ENCODE measurements around the gene TARBP1. TPM values are rescaled to one million over a fixed set of nuclear protein-coding genes. Genes with fewer than 3 reads are reported as not detected.
A peak's percentile ranks its signal among the peaks of the same experiment; 100 is the strongest.

TARBP1 gene
- total and polyA plus RNA-seq, 2 of the 13 experiments (the other 11 are each of a cell fraction or from before 2014, with no cell fraction given) = 37.7 to 67.0 TPM

DNA sequence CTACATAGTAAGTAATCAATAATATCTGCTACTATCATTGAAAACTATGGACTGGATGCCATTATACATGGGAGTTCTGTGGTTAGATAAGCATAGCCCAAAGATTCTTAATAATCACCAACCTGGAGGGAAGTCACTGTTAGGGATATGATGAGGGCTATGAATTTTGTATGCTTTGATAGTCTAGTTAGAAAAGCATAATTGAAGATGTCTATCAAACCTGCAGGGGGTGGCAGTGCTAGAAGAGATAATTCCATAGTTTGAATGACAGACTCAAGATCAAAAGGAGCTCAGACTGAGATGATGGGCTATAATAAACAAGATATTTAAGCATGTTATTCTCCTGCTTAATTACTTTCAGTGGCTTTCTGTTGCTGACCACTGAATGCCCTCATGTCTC lies 121.1 kb downstream of the TARBP1 start:
- peak overlapping the region; percentile 49 for H3K9ac ChIP-seq (ENCODE audit: insufficient read depth, low read depth, low read length)
- no peaks in the 10 kb centered on the region for H4K20me1 ChIP-seq (ENCODE audit: insufficient read depth, low read length)
- H3K27ac ChIP-seq (ENCODE audit: extremely low read length, insufficient read depth, low read length) = no peak overlapping the region
- intact Hi-C loops (cut with micrococcal nuclease; ENCODE audit: unreplicated experiment) (no loop called here), in situ Hi-C loops (cut with HindIII; ENCODE audit: extremely low pct_ligation_motif_present, low pct_unique_long_range_greater_than_20kb) (no loop called here)
- H3K4me2 ChIP-seq (ENCODE audit: low read depth, low read length) = peak overlapping the region; percentile 62
- BruUV-seq (replicated peaks) = no TSS peak
- ChIA-PET CTCF (ENCODE audit: low intra/inter-chr PET ratio, low total read pairs) (no interaction called here), POLR2A (interaction anchor here (1.4 to 2.0 kb wide), 3 partner anchors 9 to 44 kb away, joined by 3 to 12 read pairs (median 4); partner anchors contain the start of gene COA6)
- TF ChIP-seq PPARG (CRISPR knock-in tag; conservative IDR thresholded peaks at IDR 0.05) (no peak), ARHGAP35 (CRISPR knock-in tag; IDR thresholded peaks at IDR 0.05; ENCODE audit: borderline replicate concordance) (no peak), ZMYM2 (CRISPR knock-in tag; IDR thresholded peaks at IDR 0.05) (no peak), ZNF230 (CRISPR knock-in tag; IDR thresholded peaks at IDR 0.05) (no peak), ESRRA (CRISPR knock-in tag; IDR thresholded peaks at IDR 0.05; ENCODE audit: low read depth) (no peak), ZNF713 (CRISPR knock-in tag; IDR thresholded peaks at IDR 0.05) (no peak), ZNF672 (CRISPR knock-in tag; IDR thresholded peaks at IDR 0.05) (no peak)
- TF ChIP-seq, protein P1, sequence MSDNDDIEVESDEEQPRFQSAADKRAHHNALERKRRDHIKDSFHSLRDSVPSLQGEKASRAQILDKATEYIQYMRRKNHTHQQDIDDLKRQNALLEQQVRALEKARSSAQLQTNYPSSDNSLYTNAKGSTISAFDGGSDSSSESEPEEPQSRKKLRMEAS (IDR thresholded peaks at IDR 0.05) = no peak
- TF ChIP-seq, protein P2, sequence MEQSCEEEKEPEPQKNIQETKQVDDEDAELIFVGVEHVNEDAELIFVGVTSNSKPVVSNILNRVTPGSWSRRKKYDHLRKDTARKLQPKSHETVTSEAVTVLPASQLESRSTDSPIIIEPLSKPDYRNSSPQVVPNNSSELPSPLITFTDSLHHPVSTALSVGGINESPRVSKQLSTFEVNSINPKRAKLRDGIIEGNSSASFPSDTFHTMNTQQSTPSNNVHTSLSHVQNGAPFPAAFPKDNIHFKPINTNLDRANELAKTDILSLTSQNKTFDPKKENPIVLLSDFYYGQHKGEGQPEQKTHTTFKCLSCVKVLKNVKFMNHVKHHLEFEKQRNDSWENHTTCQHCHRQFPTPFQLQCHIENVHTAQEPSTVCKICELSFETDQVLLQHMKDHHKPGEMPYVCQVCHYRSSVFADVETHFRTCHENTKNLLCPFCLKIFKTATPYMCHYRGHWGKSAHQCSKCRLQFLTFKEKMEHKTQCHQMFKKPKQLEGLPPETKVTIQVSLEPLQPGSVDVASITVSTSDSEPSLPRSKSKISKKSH (CRISPR knock-in tag; IDR thresholded peaks at IDR 0.05; ENCODE audit: borderline replicate concordance) = no peak
- H3K36me3 ChIP-seq (replicated peaks in 1 of 2; ENCODE audit: control insufficient read depth in 1 of 2, insufficient read depth in 2 of 2, low read length in 2 of 2) = no peaks in the 10 kb centered on the region
- FAIRE-seq (no peak), ATAC-seq (no peak), DNase-seq (ENCODE audit: low spot score) (no peak)
- H3K27me3 ChIP-seq (ENCODE audit: control insufficient read depth in 1 of 2, insufficient read depth in 2 of 2, low read length in 2 of 2) = no peaks in the 10 kb centered on the region; a peak in 1 of 5 replicates
- H3K9me3 ChIP-seq (ENCODE audit: low read length) = no peaks in the 10 kb centered on the region
- no peak overlapping the region for H2AFZ ChIP-seq (ENCODE audit: low read length)
- H3K4me3 ChIP-seq (replicated peaks in 1 of 3; ENCODE audit: insufficient read depth in 1 of 3, low read depth in 2 of 3, low read length in 3 of 3) = peak overlapping the region in 2 of 3 experiments; percentile 51 to 64; a peak in 3 of 6 replicates
- peaks cover 3% of the 10 kb centered on the region for H3K79me2 ChIP-seq (ENCODE audit: insufficient read depth, low read length)
- peaks cover 29% of the 10 kb centered on the region for H3K4me1 ChIP-seq (ENCODE audit: insufficient read depth, low read length)
